HG03175 (cell line): ENCODE results near the gene ANK3.
"Not testable (repeated sequence)": the region's sequence is repeated elsewhere in the genome, so short reads cannot be mapped to it uniquely, and the experiment has no call there.

Experiments
- ATAC-seq: cut with Tn5 transposase; IDR thresholded peaks from one replicate; pipeline ENCODE4 v1.9.1; 2021; ENCODE audit warnings: mild to moderate bottlenecking, moderate library complexity; ENCODE audit not compliant: unreplicated experiment

ANK3 gene

DNA sequence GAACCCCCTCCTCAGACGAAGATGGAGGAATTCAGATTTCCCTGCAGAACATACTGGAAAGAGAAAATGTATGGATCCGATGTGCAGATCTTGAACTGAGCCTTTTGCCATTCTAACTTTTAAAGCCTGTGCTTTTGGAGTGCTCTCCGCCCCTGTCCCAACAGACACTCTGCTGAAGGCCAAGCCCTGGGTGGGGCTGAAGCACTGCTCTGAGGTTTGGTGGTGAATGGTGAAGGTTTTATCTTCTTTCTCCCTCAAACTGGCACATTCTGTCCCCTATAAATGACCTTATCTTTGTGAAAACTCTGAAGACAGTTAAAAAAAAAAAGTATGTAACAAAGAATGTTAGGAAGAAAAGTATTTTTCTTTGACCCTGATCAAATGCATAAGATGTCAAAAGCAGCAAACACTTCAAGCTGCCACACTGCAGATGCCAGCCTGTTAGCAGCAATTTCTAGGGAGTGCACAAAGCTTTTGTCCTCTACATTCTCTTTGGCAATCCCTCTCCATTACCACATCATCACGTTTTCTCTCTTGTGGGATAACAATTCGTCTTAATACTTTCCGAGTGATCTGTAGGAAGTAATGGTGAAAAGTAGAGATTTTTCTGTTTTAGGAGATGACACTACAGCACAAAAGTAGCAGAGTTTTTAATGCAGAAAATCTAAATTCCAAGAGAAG is 346.0 kb downstream of the ANK3 start:
- no peak for ATAC-seq

DNA sequence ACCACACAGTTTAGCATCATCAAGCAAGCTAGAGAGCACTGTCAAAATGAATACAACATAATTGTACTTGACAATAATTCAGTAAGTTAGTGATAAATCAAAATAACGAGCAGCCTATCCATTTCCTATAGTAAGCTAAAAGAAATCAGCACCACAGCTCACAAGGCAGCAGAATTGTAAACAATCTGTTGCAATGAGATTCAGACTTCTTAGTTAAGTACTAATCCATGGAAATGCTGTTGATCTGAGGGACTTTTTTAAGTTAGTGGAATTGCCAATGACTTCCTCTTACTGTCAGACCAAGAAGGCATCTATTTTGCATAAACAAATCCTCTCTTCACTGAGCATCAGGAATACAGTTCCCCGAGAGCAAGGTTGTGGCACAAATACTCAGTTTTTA is 346.8 kb downstream of the ANK3 start:
- ATAC-seq, result no peak

DNA sequence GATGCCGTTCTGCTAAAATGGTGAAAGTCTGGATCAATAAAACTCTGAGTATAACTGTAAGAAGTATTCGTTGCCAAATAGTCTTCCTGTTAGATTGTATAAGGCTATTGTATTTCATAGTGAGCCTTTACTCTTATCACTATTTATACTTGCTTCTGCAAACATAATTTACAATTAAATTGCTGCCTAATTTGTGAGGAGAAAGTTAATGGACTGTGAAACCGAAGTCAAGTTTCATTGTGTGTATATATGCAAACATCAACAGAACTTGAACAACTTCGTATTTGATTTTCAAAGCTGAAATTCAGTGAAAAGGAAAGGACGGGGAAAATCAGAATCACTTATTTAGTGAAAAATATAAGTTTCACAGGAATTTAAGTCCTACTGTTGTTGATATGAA is 347.4 kb downstream of the ANK3 start:
- no peak for ATAC-seq

DNA sequence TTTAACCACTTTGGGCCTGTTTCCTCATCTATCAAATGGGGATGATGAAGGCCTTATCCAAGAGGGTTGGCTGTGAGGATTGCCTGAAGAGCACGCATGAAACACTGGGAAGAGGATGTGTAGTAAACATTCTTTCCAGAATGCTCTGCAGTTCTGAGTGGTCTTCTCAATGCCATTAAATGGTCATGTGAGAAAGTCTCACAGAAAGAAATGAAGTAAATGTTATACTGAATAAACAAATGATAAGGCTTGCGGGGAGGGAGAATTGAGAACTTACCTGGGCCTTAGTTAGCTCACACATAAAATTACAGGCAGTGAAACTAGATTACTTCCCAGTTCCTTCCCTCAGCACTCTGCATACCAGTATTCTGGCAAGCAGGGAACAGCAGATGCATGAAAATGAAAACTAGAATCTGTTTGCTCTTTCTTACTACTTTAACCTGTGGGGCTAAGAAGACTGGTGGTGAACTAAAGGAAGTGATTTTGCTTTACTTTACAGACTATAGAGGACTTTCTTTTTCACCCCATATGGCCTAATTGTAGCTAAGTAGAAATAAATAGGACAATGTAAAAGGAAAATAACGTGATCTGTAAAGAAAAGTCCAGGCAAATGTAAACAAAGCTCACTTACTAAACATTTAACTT is 348.1 kb downstream of the ANK3 start:
- no peak for ATAC-seq

DNA sequence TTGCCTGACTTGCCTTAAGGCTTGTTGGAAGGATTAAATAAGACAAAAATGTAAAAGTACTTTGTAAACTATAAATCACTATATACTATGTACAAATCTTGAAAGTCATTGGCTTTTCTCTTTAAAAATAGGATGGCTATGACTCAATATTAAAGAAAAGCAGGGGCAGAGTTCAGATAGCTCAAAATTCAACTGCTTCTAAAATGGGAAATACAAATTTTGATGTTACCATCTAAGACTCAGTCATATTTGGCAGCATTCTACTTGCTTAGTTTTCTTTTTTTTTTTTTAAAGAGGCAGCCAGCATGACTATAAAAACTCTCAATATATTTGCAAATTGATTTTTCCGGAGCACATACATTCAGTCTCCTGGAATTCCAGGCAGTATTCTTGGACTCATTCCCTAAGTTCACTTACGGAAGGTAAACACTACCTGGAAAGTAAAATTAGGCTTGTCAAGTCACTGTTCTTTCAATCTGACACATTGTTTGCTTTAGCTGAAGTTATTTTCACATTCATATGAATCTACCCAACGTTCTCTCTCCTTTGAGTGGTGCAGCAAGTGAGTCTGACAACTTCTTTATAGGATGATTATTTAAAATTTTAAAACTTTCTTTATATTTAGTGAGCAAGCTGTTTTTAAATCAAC is 349.5 kb downstream of the ANK3 start:
- ATAC-seq, result no peak

DNA sequence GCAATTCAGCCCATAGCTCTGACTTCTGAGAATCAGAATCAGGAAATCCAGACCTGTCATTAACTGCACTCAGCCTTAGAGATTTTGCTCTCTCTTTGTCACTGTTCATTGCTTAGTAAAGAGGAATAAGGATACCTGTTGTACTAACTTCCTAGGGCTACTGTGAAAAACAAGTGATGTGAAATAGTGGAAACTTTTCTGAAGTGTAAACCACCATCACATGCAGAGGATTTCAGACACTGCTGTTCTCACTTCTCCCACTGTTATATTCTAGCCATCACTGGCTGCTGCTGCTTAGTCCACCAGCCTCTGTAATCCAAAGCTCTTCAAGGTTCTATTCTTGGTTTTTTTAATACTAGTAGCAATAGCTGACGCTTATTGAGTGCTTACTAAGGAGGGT is 353.7 kb downstream of the ANK3 start:
- ATAC-seq, result peak; percentile 78

DNA sequence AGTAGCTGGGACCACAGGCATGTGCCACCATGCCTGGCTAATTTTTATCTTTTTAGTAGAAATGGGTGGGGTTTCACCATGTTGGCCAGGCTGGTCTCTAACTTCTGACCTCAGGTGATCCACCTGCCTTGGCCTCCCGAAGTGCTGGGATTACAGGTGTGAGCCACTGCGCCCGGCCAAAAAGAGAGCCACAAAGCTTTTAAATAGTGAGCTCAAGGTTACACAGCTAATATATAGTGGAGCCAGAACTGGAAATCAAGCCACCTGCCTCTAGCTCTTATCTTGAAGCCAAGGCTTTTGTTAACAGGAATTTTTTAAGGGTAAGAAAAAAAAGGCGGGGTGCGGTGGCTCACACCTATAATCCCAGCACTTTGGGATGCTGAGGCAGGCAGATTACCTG is 354.3 kb downstream of the ANK3 start:
- not testable (repeated sequence) for ATAC-seq

DNA sequence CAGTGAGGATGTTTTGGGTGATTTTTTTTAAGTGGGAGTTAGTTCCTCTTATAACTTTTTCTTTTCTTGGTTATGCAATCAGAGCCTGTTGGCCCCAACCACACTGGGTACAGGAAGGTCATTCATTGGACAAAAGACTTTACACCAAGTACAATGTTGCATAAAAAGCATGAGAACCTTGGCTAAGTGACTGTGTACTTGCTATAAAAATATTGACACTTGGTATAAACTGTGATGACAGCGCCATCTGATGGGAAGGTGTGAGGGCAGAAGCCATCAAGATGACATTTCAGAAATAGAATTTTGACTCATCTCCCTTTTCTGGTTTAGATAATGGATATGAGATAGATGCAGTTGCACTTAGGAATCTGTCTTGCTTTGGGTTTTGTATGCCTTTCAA is 357.0 kb downstream of the ANK3 start:
- peak; percentile 35 for ATAC-seq

DNA sequence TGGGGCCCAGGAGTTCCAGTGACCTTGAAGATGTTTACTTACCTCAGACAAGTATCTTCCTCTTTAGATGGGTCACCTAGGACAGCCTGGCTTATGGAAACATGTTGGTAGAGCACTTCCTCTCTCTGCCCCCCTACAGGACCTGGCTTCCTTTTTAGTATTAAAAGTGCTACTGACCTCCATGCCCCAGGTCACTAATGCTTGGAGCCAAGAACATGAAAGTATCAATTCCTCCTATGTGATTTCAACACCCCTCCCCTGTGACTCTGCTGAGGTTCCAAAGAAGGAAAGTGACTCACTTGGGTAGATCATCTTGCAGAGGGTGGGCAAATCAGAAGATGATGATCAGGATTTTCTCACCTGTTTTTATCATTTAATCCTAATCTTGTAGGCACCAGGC is 358.0 kb downstream of the ANK3 start:
- ATAC-seq, result peak; percentile 58

DNA sequence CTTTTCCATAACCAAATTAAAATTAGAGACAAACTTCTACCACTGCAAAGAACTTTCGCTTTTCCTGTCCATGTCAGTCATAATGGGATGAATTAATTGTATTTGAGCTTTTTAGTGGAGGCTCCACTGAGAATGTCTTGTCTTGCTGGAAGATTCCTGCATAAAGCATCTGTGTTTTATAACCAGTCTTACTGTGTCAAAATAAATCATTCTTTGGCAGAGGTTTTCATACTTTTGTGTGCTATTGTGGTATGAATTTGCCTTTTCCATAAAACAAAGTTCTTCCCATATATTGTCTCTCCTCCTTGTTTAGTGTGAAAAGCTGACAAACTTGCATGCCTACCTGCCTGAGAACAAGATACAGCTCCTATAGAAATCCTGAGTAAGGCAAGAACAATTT is 358.5 kb downstream of the ANK3 start:
- no peak for ATAC-seq

DNA sequence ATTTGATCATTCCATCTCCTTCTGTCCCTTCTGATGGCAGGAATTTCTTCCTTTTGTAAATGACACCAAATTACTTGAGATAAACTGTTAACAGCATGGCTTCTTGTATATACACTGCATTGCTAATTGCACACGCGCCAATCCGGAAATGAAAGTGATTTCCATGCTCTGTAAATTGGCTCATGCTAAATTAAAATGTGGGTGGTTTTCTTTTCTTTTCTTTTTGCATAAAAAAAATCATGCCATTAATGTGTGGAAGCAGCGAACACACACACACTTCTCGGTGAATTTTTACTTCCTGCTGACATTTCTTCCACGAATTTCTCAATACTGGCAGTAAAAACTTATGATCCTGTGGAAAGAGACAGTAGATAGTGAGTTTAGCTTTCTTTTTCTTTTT is 360.2 kb downstream of the ANK3 start:
- ATAC-seq, result no peak

DNA sequence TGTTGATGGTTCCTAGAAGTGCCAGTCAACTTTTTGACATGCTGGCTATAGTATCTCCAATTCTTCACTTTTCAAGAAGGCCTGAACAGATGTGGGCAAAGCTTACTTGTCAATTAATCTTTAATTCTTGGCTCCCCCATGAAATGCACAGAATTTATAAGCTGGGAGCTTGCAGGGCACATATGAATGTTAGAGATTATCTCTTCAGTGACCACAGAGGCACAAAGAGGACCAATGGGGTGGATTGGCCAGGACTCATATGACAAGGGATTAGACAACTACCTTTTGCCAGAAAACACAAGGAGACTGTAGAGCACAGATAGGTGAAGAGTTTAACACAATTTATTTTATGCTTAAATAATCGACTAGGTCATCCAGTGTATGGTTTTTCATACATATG is 361.6 kb downstream of the ANK3 start:
- ATAC-seq, result no peak

DNA sequence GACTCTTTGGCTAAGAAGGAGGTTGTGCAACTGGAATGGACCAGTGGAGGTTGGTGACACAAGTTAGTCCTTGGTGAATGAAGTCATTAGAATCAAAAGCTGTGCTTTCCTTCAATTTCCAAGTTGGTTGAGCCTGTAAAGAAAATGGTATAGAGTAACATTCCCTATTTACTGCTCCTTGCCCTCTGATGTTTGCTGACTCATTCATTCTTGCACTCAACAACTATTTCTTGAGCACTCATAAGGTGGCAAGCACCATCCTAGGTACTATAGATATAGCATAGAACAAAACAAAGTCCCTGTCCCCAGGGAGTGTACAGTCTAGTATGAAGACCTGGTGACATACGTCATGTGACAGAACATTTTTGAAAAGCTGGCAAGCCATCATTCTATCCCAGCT is 364.4 kb downstream of the ANK3 start:
- no peak for ATAC-seq

DNA sequence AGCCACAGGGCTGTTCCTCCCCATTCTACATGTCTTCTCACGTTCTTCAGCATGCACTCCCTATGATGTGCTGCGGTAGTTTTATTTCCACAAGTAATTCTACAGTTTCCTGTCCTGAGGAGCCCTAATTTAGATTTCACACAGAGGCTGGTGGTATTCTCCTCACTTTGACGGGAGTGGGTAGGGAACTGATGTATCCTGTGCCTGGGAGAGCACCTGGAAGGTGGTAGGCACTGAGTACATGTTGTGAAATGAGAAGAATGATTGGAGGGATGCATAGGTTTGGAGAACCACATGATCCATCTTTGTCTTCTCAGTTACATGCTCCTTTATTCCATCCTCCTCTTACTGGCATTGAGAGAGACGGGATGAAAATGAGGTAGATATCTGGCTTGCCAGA is 365.2 kb downstream of the ANK3 start:
- ATAC-seq, result no peak

DNA sequence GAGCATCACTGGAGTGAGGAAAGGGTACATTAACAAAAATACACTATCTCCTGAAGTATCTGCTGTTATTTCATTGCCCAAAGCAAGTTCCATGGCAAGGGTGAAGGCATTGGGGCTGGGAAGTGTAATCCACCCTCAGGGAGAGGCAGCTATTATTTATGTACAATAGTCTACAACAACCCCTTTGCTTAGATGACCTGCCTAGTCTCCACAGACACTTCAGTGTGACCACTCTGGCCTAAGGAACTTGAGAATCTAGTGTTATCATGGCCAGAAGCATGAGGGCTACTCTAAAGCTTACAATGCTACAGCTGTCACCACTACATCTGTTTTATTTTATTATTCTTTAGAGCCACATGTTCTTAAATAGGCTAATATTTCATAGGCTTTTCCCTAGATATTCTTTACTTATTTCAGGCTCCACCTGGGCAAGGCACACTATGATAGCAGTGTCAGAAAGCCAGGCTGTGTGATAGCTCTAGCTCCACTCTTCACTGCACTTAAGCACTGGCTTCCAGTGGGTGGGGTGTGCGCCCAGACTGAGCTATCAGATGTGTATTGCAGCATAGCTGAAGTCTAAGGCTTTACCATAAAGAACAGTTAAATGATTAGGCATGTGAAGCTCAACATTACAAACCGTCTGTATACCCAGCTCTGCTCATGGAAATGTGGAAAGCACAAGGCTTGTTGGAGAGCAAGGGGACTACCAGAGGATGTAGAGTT is 366.4 kb downstream of the ANK3 start:
- ATAC-seq, result no peak

DNA sequence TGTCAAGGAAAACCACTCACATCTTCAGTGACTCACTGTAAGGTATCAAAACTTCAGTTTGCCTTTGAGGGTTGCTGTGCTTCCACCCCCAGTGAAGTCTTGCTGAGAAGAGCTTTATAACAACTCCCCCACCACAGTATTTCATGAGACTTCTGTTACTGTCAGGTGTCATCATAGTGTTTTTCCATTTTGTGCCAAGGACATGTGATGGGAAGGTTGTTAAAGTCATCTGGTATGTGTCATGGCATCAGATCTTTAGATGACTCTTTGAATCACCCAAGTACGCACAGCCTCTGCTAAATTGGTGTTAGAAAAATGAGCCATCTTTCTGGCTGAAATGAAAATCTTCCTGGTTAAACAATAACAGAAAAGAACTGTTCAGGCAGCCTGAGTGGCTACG is 368.3 kb downstream of the ANK3 start:
- no peak for ATAC-seq

DNA sequence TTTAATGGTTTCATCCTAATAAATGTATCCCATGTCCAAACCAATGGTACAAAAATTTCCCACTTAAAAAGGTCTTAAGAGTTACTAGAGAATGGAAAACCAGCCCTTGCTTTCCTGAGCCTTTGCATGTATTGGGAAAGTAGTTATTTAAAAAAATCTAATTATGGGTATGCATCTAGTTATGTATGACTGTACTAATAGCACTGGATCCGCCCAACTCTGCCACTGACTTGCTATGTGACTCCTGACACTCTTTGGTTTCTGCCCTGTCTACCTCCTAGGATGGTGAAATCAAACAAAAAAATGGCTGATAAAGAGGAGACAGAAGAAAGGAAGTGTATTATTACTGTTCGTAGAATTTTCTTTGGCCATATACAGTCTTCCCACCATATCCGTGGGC is 372.9 kb downstream of the ANK3 start:
- no peak for ATAC-seq

DNA sequence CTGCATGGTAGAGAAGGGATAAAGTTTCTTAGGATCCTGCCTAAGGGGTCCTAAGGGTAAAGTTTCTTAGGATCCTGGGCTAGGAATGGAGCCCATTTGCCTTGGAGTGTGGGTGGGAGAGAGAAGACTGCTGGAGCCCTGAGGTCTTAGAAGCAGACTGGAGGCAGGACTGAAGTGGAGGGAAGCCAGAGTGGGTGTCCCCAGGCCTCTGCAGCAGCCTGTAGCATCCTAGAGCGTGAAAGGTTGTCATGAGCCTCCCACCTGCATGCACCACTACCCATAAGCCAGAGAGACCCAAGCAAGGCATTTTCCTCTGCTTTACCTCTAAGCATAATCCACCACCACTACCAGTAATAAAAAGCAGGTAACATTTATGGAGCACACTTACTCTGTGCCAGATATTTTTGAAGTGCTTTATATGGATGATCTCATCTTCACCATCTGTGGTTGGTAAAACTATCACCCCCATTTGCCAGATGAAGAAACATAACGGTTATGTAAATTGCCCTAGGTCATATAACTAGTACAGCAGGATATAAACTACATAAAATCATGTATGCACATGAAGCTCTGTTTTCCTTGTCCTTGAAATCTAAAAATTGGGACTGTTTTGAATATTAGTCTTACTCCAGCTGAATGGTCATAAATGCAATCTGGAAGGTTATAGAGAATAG is 379.8 kb downstream of the ANK3 start:
- ATAC-seq, result no peak

DNA sequence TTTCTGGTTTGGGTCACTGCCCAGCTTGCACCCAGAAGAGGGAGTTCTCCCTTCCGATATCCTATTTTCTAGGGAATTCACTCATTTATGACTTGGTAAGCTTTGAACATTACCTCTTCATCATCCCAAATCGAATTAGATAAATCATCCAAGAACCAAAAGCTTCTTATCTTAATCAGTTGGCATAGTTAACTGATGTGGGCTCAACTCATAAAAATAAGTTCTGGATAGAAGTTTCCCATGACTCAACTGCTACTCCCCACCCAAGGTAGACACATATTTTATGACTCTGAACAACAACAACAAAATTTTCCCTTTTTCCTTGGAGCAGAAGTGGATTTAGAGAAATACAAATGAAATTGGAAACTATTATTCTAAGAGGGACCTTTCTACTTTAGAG is 380.4 kb downstream of the ANK3 start:
- no peak for ATAC-seq

DNA sequence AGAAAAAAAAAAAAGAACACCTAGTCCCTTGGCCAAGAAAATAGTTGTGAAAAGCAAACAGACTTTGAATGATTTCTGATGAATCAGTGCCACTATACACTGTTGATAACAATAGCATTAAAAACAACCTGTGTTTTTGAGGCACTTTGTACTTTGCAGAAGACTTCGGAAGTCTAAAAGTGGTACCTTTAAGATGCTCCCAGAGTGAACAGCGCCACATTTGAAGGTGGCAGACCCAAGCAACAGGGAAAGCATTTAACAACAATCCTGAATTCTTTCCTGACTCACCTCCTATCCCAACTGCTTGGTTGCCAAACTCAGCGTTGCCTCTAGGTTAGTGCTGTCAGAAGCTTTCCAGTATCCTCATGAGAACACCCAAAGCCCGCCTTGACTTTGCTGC is 380.9 kb downstream of the ANK3 start:
- ATAC-seq, result no peak

DNA sequence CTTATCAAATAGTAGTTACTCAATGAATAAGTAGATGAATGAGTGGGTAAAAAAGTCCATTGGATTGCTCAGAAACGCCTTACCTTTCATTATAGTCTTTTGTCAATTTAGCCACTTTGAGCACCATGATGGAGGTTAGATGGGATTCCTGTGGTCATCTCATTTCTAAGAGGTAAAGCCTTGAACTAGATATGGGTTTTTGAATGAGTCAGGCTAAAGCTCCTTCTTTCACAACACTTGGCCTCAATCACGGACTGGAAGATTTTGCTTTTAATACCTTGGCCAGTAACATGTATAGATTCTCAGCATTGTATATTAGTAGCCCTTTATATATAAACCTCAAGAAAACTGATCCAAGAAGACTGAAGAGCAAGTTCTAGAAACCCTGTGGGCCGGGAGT is 383.6 kb downstream of the ANK3 start:
- ATAC-seq, result no peak
